Activated CD4-positive, alpha-beta T cell treated with anti-CD3 and anti-CD28 coated beads, Interleukin-2, amount 50 U/mL, for 24 hours (primary cell): ENCODE results near the gene CLIP2.
"Not testable (repeated sequence)": the region's sequence is repeated elsewhere in the genome, so short reads cannot be mapped to it uniquely, and the experiment has no call there.

Source experiments
- DNase-seq, 2 donors: peaks; one replicate each; pipeline ENCODE4 v3.0.0-alpha.2; 2020; ENCODE audit warnings: low read depth in 1 of 2, low spot score in 1 of 2

Gene CLIP2

DNA sequence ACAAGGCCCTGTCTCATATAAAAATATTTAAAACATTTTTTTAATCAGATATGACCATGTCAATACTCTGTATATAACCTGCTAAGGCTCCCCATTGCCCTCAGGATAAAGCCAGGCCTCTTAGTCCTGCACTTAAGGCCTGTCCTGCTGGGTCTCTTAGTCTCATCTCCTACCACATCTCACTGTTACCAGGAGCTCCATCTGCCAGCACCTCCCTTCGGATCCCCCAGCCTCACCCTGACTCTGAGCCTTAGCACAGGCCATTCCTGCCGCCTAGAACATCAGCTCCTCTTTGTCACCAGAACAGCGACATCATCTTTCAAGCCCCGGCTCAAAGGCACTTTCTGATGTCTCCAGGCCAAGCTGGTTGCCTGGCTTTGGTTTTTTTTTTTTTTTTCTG lies 138.8 kb downstream of the CLIP2 start:
- DNase-seq: no peak

DNA sequence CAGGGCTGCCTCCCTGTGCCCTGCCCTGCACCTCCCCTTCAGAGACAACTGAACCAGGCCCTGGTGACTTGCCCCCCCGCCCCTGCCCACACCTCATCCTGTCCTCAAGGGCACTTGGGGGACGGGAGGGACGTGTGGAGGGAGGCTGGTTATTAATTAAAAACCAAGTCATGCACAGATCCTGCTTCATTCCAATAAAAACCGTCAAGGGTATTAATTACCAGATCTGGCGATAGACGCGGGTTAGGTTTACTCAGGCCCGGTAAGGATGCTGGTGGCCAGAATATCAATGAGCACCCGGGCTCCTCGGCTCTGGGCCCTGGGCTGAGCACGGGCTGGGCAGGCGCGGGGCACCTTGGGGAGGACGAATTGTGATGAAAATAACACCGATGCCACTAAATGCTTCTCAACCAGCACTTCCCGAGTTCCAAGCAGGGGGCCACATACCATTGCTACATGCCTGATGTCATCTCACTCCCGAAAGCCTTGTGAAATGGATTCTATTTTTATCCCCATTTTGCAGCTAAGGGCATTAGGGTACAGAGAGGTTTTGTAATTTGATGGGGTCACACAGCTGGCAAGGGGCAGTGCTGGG lies 140.0 kb downstream of the CLIP2 start:
- DNase-seq: no peak

DNA sequence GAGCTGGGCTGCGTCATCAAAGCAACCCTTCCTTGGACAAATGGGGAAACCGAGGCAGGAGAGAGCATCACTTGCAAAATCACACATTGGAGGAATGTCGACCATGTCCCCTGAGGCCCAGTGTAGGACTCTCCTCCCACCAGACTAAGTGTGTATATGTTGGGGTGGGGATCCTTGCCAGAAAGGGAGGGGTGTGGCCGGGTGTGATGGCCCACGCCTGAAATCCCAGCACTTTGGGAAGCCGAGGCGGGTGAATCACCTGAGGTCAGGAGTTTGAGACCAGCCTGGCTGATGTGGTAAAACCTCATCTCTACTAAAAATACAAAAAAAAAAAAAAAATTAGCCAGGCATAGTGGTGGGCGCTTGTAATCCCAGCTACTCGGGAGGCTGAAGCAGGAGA lies 141.2 kb downstream of the CLIP2 start:
- DNase-seq: not testable (repeated sequence)

DNA sequence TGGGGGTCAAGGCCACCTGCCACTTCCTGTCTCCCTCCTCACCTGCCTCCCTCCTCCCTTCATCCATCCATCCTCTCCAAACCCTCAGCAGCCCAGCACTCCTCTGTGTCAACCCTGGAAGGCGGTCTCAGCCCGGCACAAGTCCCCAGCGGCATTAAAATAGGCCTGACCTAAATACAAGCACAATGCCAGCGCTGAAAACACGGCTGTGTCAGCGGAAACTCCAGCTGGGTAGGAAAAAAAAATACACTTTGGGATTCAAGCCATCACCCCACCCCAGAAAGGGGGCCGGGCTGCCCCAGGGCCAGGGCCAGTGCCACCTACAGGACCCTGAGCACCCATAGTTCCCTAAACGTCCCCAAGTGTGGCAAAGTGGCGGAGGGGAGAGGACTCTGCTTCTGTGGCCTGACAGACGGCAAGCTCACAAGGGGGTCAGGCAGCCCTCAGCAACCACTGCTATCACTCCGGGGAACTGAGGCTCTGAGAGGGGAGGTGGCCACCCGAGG lies 141.8 kb downstream of the CLIP2 start:
- DNase-seq: no peak

DNA sequence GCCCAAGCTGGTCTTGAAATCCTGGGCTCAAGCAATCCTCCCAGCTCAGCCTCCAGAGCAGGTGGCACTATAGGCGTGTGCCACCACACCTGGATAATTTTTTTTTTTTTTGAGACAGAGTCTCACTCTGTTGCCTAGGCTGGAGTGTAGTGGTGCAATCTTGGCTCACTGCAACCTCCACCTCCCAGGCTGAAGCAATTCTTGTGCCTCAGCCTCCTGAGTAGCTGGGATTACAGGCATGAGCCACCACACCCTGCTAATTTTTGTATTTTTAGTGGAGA lies 148.0 kb downstream of the CLIP2 start:
- DNase-seq: not testable (repeated sequence)

DNA sequence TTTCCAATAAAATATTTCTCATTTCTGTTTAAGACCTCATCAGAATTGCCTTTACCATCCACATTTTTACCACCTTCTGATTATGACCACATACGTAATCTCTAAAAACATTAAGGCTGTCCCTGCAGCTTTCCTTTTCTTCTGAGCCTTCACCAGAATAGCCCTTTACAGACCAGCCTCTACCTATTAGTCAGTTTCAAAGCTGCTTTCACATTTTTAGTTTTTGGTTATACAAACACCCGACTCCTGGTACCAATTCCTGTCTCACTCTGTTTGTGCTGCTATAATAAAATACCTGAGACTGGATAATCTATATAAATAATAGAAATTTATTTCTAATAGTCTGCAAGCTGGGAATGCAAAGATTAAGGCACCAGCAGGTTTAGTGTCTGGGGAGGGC lies 149.1 kb downstream of the CLIP2 start:
- no peak for DNase-seq

DNA sequence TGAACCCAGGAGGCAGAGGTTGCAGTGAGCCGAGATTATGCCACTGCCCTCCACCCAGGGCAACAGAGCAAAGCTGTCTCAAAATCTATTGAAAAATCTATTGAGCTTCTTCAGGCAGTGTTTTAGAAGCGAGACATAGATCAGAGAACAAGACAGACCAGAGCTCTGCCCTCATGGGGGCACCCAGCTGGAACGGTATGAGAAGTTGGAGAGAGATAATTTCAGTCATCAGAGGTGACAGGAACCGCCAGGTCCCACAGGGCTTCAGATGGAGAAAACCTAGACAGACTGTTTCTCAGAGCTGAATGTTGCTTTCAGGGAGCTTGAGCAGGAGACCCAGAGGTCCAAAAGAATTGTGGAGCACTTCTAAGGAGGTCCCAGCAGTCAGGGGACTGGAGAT lies 150.3 kb downstream of the CLIP2 start:
- DNase-seq: no peak

DNA sequence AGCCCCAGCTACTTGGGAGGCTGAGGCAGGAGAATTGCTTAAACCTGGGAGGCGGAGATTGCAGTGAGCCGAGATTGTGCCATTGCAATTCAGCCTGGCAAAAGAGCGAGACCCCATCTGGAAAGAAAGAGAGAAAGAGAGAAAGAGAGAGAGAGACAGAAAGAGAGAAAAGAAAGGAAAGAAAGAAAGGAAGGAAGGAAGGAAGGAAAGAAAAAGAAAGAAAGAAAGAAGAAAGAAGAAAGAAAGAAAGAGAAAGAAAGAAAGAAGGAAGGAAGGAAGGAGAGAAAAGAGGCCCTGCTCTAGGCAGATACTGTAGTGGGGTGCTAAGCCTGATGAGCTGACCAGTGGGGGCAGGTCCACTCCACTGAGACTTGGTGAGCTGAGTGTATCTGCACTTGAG lies 150.9 kb downstream of the CLIP2 start:
- DNase-seq: not testable (repeated sequence)

DNA sequence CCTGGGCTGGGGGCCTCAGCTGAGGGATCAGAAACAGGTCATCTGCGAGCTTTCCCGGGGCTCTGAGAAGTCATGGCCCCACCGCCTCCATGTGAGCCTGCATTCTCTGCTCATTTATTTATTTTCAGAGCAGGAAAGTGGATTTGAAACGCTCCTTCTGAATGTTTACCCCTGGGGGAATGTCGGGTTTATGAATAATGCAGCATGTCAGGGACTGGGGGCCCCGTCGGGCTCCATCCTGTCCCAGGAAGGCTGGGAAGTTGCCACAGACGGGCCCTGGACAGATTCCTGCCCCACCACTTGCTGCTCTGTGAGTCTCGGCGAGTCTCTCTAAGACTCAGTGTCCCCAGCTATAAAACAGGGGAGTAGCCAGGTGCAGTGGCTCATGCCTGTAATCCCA lies 152.6 kb downstream of the CLIP2 start:
- DNase-seq: no peak

DNA sequence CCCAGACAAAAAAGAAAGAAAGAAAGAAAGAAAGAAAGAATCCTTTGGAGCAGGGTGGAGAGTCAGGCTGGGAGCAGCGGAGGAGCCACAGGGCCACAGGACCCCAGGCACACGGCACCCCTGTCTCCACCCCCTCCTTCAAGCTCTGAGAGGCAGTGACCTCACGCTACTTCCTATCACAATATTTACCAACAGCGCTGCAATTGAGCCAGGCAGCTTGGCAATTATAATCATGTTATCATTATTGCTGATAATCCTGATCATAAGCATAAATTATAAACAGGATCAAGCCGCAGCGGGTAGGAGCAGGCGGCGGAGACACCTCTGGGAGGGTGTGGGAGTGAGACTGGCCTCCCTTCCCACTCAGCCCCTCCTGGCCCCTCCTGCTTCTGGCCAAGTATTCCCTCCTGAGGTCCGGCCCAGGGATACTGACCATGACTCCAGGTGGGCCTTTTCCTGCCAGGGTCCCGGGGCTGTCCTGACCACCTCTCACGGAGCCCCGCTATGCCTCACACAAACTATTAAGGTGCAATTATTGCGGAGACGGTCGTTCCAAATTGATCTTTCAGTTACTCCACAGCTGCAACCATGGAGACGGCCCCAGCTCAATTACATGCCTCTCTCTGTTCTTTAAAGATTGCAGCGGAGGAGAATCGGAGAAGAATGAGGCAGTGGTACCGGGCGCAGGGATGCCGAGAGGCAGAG lies 154.5 kb downstream of the CLIP2 start:
- no peak for DNase-seq

DNA sequence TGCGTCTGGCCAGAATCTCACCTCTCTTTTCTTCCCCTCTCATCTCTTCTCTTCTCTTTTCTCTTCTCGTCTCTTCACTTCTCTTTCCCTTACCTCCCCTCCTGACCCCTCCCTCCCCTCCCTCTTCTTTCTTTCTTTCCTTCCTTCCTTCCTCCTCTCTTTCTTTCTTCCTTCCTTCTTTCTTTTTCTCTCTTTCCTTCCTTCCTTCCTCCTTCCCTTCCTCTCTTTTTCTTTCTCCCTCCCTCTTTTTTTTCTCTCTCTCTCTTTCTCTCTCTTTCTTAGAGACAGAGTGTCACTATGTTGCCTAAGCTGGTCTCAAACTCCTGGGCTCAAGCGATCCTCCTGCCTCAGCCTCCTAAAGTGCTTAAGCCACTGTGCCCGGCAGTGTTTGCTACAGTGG lies 159.9 kb downstream of the CLIP2 start:
- DNase-seq: no peak

DNA sequence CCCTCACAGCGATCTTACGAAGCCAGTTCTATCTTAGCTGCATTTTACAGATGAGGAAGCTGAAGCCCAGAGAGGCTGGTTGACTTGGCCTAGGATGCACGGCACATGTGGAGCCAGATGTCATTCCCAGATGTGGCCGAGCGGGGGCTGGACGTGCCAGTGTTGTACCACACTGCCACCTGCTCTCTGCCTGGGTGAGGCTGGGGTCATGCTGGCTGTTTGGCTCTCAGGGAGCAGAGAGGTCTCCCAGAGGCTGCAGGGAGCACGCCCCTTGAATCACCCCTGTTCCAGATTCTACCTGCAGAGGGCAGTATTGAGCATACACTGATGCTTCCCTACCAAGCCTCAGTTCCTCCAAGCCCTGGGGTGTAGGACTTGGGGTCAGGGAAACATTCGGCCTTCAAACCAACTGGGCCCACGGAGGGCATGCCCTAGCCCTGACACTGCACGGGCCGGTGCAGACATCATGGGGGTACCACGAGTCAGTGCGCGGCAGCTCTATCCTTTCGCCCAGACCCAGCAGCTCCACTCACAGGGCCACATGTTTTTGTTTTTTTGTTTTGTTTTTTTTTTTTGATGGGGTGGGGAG lies 160.7 kb downstream of the CLIP2 start:
- peak; percentile 38 to 70 for DNase-seq

DNA sequence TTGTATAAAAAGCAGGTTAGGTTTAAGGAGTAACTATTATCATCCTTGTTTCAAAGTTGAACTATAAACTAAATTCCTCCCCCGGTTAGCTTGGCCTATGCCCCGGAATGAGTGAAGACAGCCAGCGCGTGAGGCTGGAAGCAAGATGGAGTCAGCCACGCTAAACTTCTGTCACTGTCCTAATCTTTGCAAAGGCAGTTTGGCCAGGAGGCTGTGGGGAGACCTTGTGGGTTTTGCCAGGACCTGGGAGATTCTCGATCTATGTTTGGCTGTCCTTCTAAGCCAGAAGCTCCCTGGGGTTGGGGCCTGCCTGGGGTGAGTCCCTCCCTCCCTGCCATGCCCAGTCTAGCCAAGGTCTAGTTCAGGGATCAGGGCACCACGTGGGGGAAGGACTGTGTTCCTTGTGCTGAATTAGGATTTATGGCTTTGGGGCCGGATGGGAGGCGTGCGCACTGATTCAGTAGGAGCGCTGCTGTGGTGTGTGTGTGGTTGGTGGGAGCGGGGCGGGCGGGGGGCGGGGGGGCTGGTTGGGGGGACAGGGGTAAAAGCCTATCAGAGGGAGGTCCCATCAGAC lies 163.6 kb downstream of the CLIP2 start:
- DNase-seq: peak in 1 of 2 donors; percentile 21

DNA sequence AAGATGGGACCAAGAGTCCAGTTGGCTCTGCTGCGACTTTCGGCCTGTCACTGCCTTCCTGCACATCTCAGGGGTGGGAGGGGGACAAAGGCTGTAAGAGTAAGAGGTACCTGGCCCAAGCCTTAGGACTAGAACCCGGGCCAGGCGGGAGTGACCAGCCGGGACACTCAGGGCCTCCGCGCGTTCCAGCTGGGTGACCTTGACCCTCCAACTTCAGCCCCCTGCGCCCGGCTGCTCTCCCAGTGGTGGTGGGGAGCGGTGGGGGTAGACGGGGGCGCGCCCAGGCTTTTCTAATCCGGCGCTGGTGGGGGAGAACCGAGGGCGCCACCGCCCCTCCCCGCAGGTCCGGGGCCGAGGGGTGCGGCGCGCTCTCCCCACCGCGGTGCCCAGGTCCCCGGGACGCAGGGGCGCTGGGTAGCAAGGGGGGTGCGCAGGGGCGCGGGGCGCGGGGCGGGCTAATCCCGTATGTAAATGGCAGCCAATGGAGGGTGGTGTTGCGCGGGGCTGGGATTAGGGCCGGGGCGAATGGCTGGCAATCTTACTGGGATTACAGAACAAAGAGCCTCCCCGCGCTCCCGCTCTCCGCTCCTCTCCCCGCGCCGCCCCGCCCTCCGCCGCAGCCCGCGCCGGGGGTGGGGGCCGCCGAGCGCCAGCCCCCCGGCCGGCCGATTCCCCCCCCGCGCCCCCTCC lies 164.3 kb downstream of the CLIP2 start, which contains the start of gene GTF2IRD1:
Gene GTF2IRD1, plus strand, starts transcription at position 585 of the 690 bp plus-strand sequence. CDS start 54,175 bp downstream, outside the sequence.
- no peak for DNase-seq

DNA sequence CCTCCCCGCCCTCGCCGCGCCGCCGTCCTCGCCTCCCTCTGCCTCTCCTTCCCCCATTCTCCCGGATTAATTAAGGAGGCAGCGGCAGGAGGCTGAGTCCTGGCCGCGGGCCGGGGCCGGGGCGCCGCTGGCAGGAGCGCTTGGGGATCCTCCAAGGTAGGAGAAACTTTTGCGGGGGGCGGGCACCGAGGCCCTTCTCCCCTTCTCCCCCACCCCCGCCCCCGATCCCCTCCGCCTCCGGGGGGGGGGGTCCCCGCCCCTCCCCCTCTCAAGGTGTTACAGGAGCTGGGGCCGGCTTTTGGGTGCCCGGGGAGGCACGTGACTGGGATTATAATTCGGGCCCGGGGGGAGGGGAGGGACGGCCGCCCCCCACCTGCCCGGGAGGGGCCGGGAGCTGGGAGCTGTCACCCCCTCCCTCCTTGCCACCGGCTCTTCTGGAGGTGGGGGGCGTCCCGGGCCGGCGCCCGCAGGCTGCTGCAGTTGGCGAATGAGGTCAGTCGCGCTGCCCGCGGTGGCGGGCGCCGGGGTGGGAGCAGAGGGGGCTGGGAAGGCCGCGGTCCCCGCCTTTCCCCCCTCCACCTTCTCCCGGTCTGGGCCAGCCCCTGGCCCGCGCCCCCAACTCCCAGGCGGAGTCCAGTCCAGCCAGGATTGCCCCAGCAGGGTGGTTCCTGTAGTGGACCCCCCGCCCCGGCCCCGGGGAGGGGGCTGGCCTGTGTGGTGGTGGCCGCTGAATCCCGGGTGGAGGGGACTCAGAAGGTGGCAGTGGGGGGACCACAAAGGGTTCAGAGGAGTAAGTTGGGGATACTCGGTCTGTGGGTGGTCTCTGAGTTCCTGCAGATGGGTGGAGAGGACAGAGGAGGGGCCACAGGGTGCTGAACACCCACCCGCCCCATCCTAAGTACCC lies 165.1 kb downstream of the CLIP2 start:
- no peak for DNase-seq

DNA sequence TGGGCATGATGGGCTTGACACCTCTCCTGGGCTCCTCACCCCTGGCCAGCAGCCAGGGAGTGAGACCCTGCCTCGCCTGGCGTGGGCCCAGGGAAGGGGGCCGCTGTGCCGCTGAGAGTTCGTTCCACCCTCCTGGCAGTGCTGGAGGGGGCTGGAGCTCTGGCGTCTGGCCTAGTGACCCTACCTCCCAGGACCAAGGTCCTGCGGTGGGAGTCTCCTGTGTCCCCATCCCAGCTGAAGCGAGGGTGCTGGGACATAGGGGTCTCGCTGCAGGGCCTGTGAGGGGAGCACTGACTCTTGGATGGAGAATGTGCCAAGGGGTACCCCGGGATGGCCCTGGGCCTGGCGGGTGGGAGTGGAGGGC lies 165.7 kb downstream of the CLIP2 start:
- no peak for DNase-seq

DNA sequence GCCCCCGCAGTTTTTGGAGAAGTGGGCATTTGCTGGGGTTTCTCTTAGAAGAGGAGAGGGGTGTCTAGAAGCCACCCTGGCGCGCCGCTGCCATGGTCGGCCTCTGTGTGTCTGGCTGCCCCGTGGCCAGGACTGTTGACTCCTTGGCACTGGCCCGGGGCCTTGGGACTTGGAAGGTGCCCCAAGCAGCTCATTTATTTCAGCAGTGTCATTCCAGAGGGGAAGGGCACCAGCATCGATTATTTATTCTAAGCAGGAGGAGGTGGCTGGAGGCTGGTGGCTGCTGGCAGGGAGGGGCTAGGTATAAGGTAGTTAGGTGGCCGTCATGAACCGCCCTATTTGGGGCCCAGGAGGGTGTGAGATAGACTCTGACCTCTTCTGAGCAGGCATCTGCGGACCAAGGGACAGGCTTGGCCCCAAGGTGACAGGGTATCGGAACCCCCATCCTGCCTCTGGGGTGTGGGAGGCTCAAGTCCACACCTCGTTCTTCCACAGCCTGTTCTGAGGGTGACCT lies 166.1 kb downstream of the CLIP2 start:
- no peak for DNase-seq
